Measurements from ENCODE around the gene TIMP3.

DNA sequence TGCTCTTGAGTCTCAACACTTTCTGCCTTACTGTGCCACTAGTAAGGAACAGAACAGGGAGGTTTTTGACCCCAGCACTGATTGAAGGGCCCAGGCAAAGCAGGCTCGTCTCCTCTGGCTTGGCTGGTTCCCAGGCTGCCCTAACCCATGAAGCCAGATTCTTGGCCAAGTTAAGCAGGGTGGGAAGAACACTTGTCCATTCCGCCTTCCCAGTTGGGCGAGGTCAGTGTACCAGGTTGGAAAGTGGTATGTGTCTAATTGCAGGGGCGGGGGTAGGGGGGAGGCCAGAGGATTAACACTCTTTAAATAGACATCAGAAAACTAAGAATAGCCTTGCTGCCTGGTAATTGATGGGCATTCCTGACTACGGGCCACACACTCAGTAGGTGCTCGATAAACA lies 14.4 kb downstream of the TIMP3 start:
- TF ChIP-seq, protein P1, sequence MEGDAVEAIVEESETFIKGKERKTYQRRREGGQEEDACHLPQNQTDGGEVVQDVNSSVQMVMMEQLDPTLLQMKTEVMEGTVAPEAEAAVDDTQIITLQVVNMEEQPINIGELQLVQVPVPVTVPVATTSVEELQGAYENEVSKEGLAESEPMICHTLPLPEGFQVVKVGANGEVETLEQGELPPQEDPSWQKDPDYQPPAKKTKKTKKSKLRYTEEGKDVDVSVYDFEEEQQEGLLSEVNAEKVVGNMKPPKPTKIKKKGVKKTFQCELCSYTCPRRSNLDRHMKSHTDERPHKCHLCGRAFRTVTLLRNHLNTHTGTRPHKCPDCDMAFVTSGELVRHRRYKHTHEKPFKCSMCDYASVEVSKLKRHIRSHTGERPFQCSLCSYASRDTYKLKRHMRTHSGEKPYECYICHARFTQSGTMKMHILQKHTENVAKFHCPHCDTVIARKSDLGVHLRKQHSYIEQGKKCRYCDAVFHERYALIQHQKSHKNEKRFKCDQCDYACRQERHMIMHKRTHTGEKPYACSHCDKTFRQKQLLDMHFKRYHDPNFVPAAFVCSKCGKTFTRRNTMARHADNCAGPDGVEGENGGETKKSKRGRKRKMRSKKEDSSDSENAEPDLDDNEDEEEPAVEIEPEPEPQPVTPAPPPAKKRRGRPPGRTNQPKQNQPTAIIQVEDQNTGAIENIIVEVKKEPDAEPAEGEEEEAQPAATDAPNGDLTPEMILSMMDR (optimal IDR thresholded peaks at IDR 0.05 in 1 of 3, IDR thresholded peaks at IDR 0.05 in 1 of 3, conservative IDR thresholded peaks at IDR 0.05 in 1 of 3; ENCODE audit: extremely low read depth in 1 of 3, insufficient read depth in 2 of 3, low read length in 3 of 3) = no peak
- TF ChIP-seq EZH2 (IDR thresholded peaks at IDR 0.05; ENCODE audit: low read length) = no peak
